PC-9 (cell line): ENCODE data around the gene PIAS2. TPM values are rescaled to one million over a fixed set of nuclear protein-coding genes. Genes with fewer than 3 reads are reported as not detected.

Source experiments
- BruUV-seq: library from RNA; stranded (reverse); fragments of 400-500 nt; replicated peaks from 2 replicates; lab custom pipeline; 2021; lab: Mats Ljungman, UMichigan
- CTCF ChIA-PET: fragments of 300-600 bp; sonication (Branson Sonifier 250); formaldehyde crosslinking; loops from one replicate; lab custom pipeline; 2022; ENCODE audit warnings: antibody characterized with exemption; lab: Charles Lee
- POLR2A ChIA-PET: fragments of 300-600 bp; sonication (Branson Sonifier 250); formaldehyde crosslinking; loops from one replicate; lab custom pipeline; 2022; ENCODE audit warnings: antibody characterized with exemption; ENCODE audit not compliant: unreplicated experiment; lab: Charles Lee
- DNase-seq, 2 experiments: peaks; one replicate each; pipeline versions ENCODE4 v3.0.0 to v3.0.0-alpha.2; 2015 to 2022; ENCODE audit warnings: mixed read lengths in 1 of 2
- H2AFZ ChIP-seq: fragments of 200-600 bp; sonication (generic); 2 replicates; pipeline ENCODE4 v1.8.1; 2017; ENCODE audit warnings: antibody characterized with exemption
- H3F3A ChIP-seq: fragments of 200-600 bp; sonication (generic); 2 replicates; pipeline ENCODE4 v1.8.1; 2017; ENCODE audit warnings: antibody characterized with exemption, mild to moderate bottlenecking, low read depth; ENCODE audit not compliant: insufficient read depth
- H3K27ac ChIP-seq: fragments of 200-600 bp; sonication (generic); 2 replicates; pipeline ENCODE4 v1.6.1; 2016; ENCODE audit warnings: mixed run types
- H3K27me3 ChIP-seq: fragments of 200-600 bp; sonication (generic); 2 replicates; pipeline ENCODE4 v1.6.1; 2016; ENCODE audit warnings: low read depth, mixed run types; ENCODE audit not compliant: insufficient read depth
- H3K36me3 ChIP-seq: fragments of 200-600 bp; sonication (generic); 2 replicates; pipeline ENCODE4 v1.6.1; 2016; ENCODE audit warnings: low read depth, mixed run types
- H3K4me1 ChIP-seq: fragments of 200-600 bp; sonication (generic); replicated peaks from 2 replicates; pipeline ENCODE4 v1.6.1; 2016; ENCODE audit warnings: mixed run types; ENCODE audit not compliant: insufficient read depth
- H3K4me2 ChIP-seq: fragments of 200-600 bp; sonication (generic); 2 replicates; pipeline ENCODE4 v1.6.1; 2017; ENCODE audit warnings: mixed run types
- H3K4me3 ChIP-seq: fragments of 200-600 bp; sonication (generic); 2 replicates; pipeline ENCODE4 v1.6.1; 2016; ENCODE audit warnings: mixed run types
- H3K79me2 ChIP-seq: fragments of 200-600 bp; sonication (generic); 2 replicates; pipeline ENCODE4 v1.6.1; 2017; ENCODE audit warnings: low read depth, mixed run types
- H3K9me2 ChIP-seq: fragments of 200-600 bp; sonication (generic); 2 replicates; pipeline ENCODE4 v1.8.1; 2017; ENCODE audit warnings: mild to moderate bottlenecking; ENCODE audit not compliant: insufficient read depth
- H3K9me3 ChIP-seq: fragments of 200-600 bp; sonication (generic); 2 replicates; pipeline ENCODE4 v1.8.1; 2016; ENCODE audit warnings: low read depth; ENCODE audit not compliant: insufficient read depth
- H4K20me1 ChIP-seq: fragments of 200-600 bp; sonication (generic); 2 replicates; pipeline ENCODE4 v1.8.1; 2017; ENCODE audit not compliant: insufficient read depth
- EZH2 ChIP-seq: fragments of 200-600 bp; sonication (generic); IDR thresholded peaks from 2 replicates; pipeline ENCODE4 v1.8.0; 2017; ENCODE audit warnings: antibody characterized with exemption, low read depth
- intact Hi-C: fragments of 100-400 bp; cut with micrococcal nuclease; formaldehyde crosslinking; loops from one replicate; pipeline ENCODE4 v1.10.0; 2022; ENCODE audit not compliant: unreplicated experiment
- total RNA-seq: library from RNA; stranded (reverse); gene quantifications from 2 replicates; pipeline ENCODE4 v1.2.3, GENCODE V29; 2021
- TF ChIP-seq, protein P1 (sequence below): fragments of 200-600 bp; sonication (generic); conservative IDR thresholded peaks from 2 replicates; pipeline ENCODE4 v1.6.1; 2017; ENCODE audit warnings: mixed run types, antibody characterized with exemption, mild to moderate bottlenecking, moderate library complexity

PIAS2 gene
- total RNA-seq, 1 experiment from 2014 or later: 17.5 TPM

DNA sequence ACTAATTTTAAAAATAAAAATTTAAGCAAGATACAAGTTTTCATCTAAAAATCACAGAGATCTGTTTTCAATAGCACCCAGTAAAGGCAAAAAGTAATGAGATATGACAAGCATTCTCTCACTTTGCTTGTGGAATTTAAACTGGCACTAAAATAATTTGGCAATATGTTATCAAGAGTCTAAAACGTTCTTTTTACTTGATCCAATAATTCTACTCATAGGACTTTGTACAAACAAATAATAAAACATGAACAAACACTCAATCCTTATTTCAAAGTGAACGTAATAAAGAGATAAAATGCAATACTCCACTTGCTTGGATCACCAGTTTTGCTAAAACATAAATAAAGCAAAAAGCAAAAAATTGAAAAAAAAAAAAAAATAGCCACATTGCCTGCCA, 30.4 kb downstream of the PIAS2 start:
- BruUV-seq: no TSS peak
- intact Hi-C loops: no loop called here
- H3K79me2 ChIP-seq: no peaks in the 10 kb centered on the region; the same call in 1 of the 2 replicates

DNA sequence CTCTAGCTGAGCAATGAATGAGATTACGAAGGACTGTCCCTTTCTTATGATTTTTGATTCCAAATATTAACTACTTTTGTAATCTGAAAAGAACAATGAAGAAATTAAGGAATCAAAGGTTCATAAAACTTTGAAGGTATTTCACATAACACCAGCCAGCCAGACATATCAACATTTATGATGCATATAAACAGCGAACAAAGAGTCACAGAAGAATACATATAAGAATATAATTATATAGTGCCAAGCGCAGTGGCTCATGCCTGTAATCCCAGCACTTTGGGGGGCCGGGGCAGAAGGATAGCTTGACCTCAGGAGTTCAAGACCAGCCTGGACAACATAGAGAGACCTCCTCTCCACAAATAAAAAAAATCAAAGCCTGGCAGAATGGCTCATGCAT, 34.1 kb downstream of the PIAS2 start:
- Histone ChIP-seq H4K20me1 (no peaks in the 10 kb centered on the region), H3K36me3 (peaks cover 3% of the 10 kb centered on the region; the same call in 1 of the 2 replicates), H3K27me3 (no peaks in the 10 kb centered on the region), H3F3A (no peaks in the 10 kb centered on the region), H3K27ac (no peak overlapping the region), H3K4me1 (no peaks in the 10 kb centered on the region), H3K4me3 (no peak overlapping the region), H3K4me2 (no peak overlapping the region), H3K79me2 (no peaks in the 10 kb centered on the region; the same call in 1 of the 2 replicates), H3K9me2 (no peaks in the 10 kb centered on the region), H3K9me3 (peaks cover 11% of the 10 kb centered on the region), H2AFZ (no peak overlapping the region)
- DNase-seq: no peak
- TF ChIP-seq, protein P1, sequence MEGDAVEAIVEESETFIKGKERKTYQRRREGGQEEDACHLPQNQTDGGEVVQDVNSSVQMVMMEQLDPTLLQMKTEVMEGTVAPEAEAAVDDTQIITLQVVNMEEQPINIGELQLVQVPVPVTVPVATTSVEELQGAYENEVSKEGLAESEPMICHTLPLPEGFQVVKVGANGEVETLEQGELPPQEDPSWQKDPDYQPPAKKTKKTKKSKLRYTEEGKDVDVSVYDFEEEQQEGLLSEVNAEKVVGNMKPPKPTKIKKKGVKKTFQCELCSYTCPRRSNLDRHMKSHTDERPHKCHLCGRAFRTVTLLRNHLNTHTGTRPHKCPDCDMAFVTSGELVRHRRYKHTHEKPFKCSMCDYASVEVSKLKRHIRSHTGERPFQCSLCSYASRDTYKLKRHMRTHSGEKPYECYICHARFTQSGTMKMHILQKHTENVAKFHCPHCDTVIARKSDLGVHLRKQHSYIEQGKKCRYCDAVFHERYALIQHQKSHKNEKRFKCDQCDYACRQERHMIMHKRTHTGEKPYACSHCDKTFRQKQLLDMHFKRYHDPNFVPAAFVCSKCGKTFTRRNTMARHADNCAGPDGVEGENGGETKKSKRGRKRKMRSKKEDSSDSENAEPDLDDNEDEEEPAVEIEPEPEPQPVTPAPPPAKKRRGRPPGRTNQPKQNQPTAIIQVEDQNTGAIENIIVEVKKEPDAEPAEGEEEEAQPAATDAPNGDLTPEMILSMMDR: no peak
- TF ChIP-seq EZH2: no peak
- ChIA-PET CTCF (no interaction called here), POLR2A (no interaction called here)
- BruUV-seq: no TSS peak
- intact Hi-C loops: no loop called here

More for the DNA sequence above, 30.4 kb downstream of the PIAS2 start:
- Histone ChIP-seq H3K4me2 (no peak overlapping the region), H3K27ac (no peak overlapping the region), H2AFZ (no peak overlapping the region), H3K9me3 (no peaks in the 10 kb centered on the region), H3K9me2 (no peaks in the 10 kb centered on the region), H3K36me3 (peaks cover 13% of the 10 kb centered on the region), H3K27me3 (no peaks in the 10 kb centered on the region), H3K4me3 (no peak overlapping the region), H3F3A (no peaks in the 10 kb centered on the region), H4K20me1 (no peaks in the 10 kb centered on the region), H3K4me1 (no peaks in the 10 kb centered on the region)
- DNase-seq: no peak
- ChIA-PET POLR2A (no interaction called here), CTCF (no interaction called here)
- TF ChIP-seq EZH2: no peak

DNA sequence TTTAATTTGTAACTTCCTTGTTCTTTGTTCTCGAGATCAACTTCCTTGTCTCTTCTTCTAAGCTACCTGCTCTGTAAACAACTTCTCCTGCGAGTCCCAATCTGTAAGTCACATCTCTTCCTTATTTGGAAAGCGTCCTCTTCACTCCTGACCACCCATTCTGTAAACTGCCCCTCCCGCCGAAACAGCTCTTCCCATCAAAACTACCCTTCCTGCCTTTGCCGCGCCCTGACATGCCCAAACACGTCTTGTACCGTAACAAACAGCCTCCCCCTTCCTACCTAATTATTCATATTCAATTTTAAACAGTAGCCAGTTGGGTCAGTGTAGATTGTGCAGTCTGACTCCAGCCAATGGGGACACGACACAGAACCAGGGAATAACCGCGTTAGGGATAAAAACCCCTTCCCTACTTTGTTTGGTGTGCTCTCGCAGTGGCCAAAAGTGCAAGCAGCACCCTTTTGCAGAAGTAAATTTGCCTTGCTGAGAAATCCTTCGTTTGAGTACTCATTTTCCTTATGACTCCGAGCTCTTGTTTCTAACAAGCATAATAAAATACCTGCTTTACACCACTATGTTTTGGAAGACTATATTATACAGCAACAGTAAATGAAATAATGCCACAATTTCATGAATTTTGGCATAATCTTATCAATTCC, 39.8 kb downstream of the PIAS2 start:
- Histone ChIP-seq H4K20me1 (no peaks in the 10 kb centered on the region), H3K9me2 (no peaks in the 10 kb centered on the region), H3K36me3 (peaks cover 3% of the 10 kb centered on the region; the same call in 1 of the 2 replicates), H3K27ac (no peak overlapping the region), H3K27me3 (no peaks in the 10 kb centered on the region), H3K9me3 (peaks cover 20% of the 10 kb centered on the region), H2AFZ (no peak overlapping the region), H3F3A (no peaks in the 10 kb centered on the region), H3K79me2 (no peaks in the 10 kb centered on the region), H3K4me2 (no peak overlapping the region), H3K4me1 (no peaks in the 10 kb centered on the region), H3K4me3 (no peak overlapping the region)
- DNase-seq: no peak
- ChIA-PET CTCF (no interaction called here), POLR2A (no interaction called here)
- no TSS peak for BruUV-seq
- TF ChIP-seq EZH2: no peak
- TF ChIP-seq, protein P1: no peak
- intact Hi-C loops: no loop called here
